ENCODE results near the gene ZNF789. TPM values are rescaled to one million over a fixed set of nuclear protein-coding genes. Genes with fewer than 3 reads are reported as not detected.

The ZNF789 gene
- total RNA-seq, 1 donor from 2014 or later = 21.7 TPM

Other genes with a start within 250 kb of the ZNF789 start
- gene MYH16, start 200.1 kb upstream of the ZNF789 start, total RNA-seq = 0.11 and 0.24 TPM in 2 replicates
- gene ARPC1A, start 147.0 kb upstream of the ZNF789 start, total RNA-seq = 185 and 198 TPM in 2 replicates
- gene ARPC1B, start 98.2 kb upstream of the ZNF789 start, total RNA-seq = 170 and 175 TPM in 2 replicates
- 106 and 111 TPM in 2 replicates for gene PDAP1, start 64.3 kb upstream of the ZNF789 start, total RNA-seq
- gene BUD31, start 63.9 kb upstream of the ZNF789 start, total RNA-seq = 167 and 176 TPM in 2 replicates
- 5.8 and 7.4 TPM in 2 replicates for gene PTCD1, start 34.1 kb upstream of the ZNF789 start, total RNA-seq
- 42.8 and 46.8 TPM in 2 replicates for gene CPSF4, start 33.9 kb upstream of the ZNF789 start, total RNA-seq
- 307 and 329 TPM in 2 replicates for gene ATP5MF, start 6.7 kb upstream of the ZNF789 start, total RNA-seq
- gene ZNF394, start 27.4 kb downstream of the ZNF789 start, total RNA-seq = 20.0 and 25.7 TPM in 2 replicates
- 15.3 and 16.4 TPM in 2 replicates for gene ZKSCAN5, start 31.8 kb downstream of the ZNF789 start, total RNA-seq
- gene FAM200A, start 79.2 kb downstream of the ZNF789 start, total RNA-seq = 4.7 TPM in 2 replicates
- gene ZNF655, start 85.8 kb downstream of the ZNF789 start, total RNA-seq = 54.1 and 59.7 TPM in 2 replicates
- gene TMEM225B, start 125.4 kb downstream of the ZNF789 start, total RNA-seq = 0.23 and 0.43 TPM in 2 replicates
- 13.3 and 14.6 TPM in 2 replicates for gene ZSCAN25, start 144.1 kb downstream of the ZNF789 start, total RNA-seq
- gene CYP3A5, start 207.1 kb downstream of the ZNF789 start, total RNA-seq = 0.07 TPM in 1 of 2 replicates, not detected in the other

Data from astrocyte (in vitro differentiated cells and primary cell).